PC-3 (cell line): ENCODE data around the gene KIRREL1.

ENCODE experiments used
- CTCF ChIP-seq: fragments of 300-600 bp; sonication (generic); conservative IDR thresholded peaks from 2 replicates; pipeline ENCODE4 v1.5.1; 2017; ENCODE audit warnings: antibody characterized with exemption, low read depth, mild to moderate bottlenecking, low read length
- EZH2 ChIP-seq: fragments of 300-600 bp; sonication (generic); IDR thresholded peaks from one replicate; pipeline ENCODE4 v1.6.1; 2017; ENCODE audit warnings: antibody characterized with exemption, mild to moderate bottlenecking, low read length; ENCODE audit not compliant: unreplicated experiment

GRCh38 chr1:158113759-158114127 lies 120.3 kb downstream of the KIRREL1 start:
- TF ChIP-seq EZH2: no peak
- no peak for TF ChIP-seq CTCF
